GM06990 (cell line): Measurements from ENCODE around the gene ROR2.
"Not testable (repeated sequence)": the region's sequence is repeated elsewhere in the genome, so short reads cannot be mapped to it uniquely, and the experiment has no call there.

ENCODE experiments used
- DNase-seq: peaks from one replicate; pipeline ENCODE4 v3.0.0-alpha.2; 2011; ENCODE audit not compliant: insufficient read length; ENCODE audit errors: extremely low read depth
- H3K27me3 ChIP-seq: replicated peaks from 2 replicates; pipeline ENCODE4 v1.6.0; 2011; ENCODE audit warnings: low read length; ENCODE audit not compliant: control insufficient read depth, insufficient read depth
- H3K36me3 ChIP-seq: 2 replicates; pipeline ENCODE4 v1.5.1; 2011; ENCODE audit warnings: low read length; ENCODE audit not compliant: control insufficient read depth, insufficient read depth
- H3K4me3 ChIP-seq: replicated peaks from 2 replicates; pipeline ENCODE4 v1.5.1; 2011; ENCODE audit warnings: low read depth, mild to moderate bottlenecking, control low read depth, low read length
- CTCF ChIP-seq: IDR thresholded peaks from 2 replicates; pipeline ENCODE4 v1.5.1; 2011; ENCODE audit warnings: low read length, control low read depth, mild to moderate bottlenecking, inconsistent platforms; ENCODE audit not compliant: insufficient read depth, poor library complexity, severe bottlenecking

Gene ROR2

GRCh38 chr9:91803970-91804752, 145.9 kb downstream of the ROR2 start:
- H3K27me3 ChIP-seq, result peaks cover 2% of the 10 kb centered on the region; the same call in 1 of the 2 replicates
- H3K4me3 ChIP-seq, result no peak overlapping the region
- no peak for DNase-seq
- no peaks in the 10 kb centered on the region for H3K36me3 ChIP-seq
- TF ChIP-seq CTCF, result no peak

GRCh38 chr9:91803151-91803940, 146.7 kb downstream of the ROR2 start:
- no peak for TF ChIP-seq CTCF
- H3K27me3 ChIP-seq, result peaks cover 2% of the 10 kb centered on the region; the same call in 1 of the 2 replicates
- no peaks in the 10 kb centered on the region for H3K36me3 ChIP-seq
- H3K4me3 ChIP-seq, result no peak overlapping the region
- DNase-seq, result no peak

GRCh38 chr9:91802391-91802790, 147.6 kb downstream of the ROR2 start:
- no peak overlapping the region for H3K4me3 ChIP-seq
- TF ChIP-seq CTCF, result no peak
- H3K36me3 ChIP-seq, result no peaks in the 10 kb centered on the region
- DNase-seq, result no peak
- H3K27me3 ChIP-seq, result peaks cover 2% of the 10 kb centered on the region; the same call in 1 of the 2 replicates

GRCh38 chr9:91800473-91801030, 149.5 kb downstream of the ROR2 start:
- H3K36me3 ChIP-seq, result no peaks in the 10 kb centered on the region
- TF ChIP-seq CTCF, result no peak
- H3K27me3 ChIP-seq, result peaks cover 2% of the 10 kb centered on the region; the same call in 1 of the 2 replicates
- no peak for DNase-seq
- H3K4me3 ChIP-seq, result no peak overlapping the region

- Histone ChIP-seq H3K27me3 (peaks cover 2% of the 10 kb centered on the region; the same call in 1 of the 2 replicates), H3K36me3 (no peaks in the 10 kb centered on the region), H3K4me3 (no peak overlapping the region)
- no peak for DNase-seq
- TF ChIP-seq CTCF, result no peak
These were observed 150.8 kb downstream of the ROR2 start for GRCh38 chr9:91799113-91799744.

GRCh38 chr9:91798273-91799112, 151.5 kb downstream of the ROR2 start:
- not testable (repeated sequence) for DNase-seq, H3K27me3 ChIP-seq, H3K36me3 ChIP-seq, H3K4me3 ChIP-seq

- not testable (repeated sequence) for DNase-seq, H3K36me3 ChIP-seq
These were observed 152.5 kb downstream of the ROR2 start for GRCh38 chr9:91797517-91797916.

GRCh38 chr9:91796516-91796915, 153.5 kb downstream of the ROR2 start:
- H3K4me3 ChIP-seq, DNase-seq, H3K36me3 ChIP-seq, H3K27me3 ChIP-seq: not testable (repeated sequence)

More at GRCh38 chr9:91797517-91797916, 152.5 kb downstream of the ROR2 start:
- not testable (repeated sequence) for H3K4me3 ChIP-seq, H3K27me3 ChIP-seq
